ENCODE measurements around the gene RCCD1.

DNA sequence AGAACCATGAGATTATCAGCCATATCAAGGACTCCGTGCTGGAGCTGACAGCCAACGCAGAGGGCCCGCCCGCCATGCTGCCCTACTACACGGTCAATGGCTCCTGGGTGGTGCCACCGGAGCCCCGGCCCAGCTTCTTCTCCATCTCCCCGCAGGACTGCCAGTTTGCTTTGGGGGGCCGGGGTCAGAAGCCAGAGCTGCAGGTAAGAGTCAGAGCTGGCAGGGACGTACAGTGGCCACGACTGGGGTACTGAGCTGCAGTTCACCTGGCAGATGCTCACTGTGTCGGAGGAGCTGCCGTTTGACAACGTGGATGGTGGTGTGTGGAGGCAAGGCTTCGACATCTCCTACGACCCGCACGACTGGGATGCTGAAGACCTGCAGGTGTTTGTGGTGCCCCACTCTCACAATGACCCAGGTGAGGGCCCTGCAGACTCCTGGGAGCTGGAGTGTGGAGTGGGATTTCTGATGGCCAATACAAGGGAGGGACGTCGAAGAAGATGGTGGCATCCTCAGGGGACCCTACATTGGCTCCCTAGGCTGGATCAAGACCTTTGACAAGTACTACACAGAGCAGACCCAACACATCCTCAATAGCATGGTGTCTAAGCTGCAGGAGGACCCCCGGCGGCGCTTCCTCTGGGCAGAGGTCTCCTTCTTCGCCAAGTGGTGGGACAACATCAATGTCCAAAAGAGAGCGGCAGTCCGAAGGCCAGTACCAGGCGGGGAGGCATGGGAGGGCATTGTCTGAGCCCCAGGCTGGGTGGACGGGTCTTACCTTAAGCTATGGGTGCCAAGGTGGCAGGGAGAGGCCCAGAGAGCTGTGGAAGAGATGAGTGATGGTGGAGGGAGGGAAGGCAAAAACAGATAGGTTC lies 49.1 kb upstream of the RCCD1 start:
- TF ChIP-seq TCF12 (IDR thresholded peaks at IDR 0.05; ENCODE audit: low read depth): no peak
- TF ChIP-seq YY1 (IDR thresholded peaks at IDR 0.05; ENCODE audit: low read depth): no peak
- TF ChIP-seq EP300 (IDR thresholded peaks at IDR 0.05; ENCODE audit: borderline replicate concordance): no peak
- TF ChIP-seq, protein P1, sequence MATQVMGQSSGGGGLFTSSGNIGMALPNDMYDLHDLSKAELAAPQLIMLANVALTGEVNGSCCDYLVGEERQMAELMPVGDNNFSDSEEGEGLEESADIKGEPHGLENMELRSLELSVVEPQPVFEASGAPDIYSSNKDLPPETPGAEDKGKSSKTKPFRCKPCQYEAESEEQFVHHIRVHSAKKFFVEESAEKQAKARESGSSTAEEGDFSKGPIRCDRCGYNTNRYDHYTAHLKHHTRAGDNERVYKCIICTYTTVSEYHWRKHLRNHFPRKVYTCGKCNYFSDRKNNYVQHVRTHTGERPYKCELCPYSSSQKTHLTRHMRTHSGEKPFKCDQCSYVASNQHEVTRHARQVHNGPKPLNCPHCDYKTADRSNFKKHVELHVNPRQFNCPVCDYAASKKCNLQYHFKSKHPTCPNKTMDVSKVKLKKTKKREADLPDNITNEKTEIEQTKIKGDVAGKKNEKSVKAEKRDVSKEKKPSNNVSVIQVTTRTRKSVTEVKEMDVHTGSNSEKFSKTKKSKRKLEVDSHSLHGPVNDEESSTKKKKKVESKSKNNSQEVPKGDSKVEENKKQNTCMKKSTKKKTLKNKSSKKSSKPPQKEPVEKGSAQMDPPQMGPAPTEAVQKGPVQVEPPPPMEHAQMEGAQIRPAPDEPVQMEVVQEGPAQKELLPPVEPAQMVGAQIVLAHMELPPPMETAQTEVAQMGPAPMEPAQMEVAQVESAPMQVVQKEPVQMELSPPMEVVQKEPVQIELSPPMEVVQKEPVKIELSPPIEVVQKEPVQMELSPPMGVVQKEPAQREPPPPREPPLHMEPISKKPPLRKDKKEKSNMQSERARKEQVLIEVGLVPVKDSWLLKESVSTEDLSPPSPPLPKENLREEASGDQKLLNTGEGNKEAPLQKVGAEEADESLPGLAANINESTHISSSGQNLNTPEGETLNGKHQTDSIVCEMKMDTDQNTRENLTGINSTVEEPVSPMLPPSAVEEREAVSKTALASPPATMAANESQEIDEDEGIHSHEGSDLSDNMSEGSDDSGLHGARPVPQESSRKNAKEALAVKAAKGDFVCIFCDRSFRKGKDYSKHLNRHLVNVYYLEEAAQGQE (IDR thresholded peaks at IDR 0.05; ENCODE audit: low read depth): no peak
- TF ChIP-seq EGR1 (IDR thresholded peaks at IDR 0.05): no peak
- TF ChIP-seq CREB1 (IDR thresholded peaks at IDR 0.05; ENCODE audit: low read depth): no peak
- TF ChIP-seq NFIC (IDR thresholded peaks at IDR 0.05): no peak
- TF ChIP-seq TAF1 (IDR thresholded peaks at IDR 0.05; ENCODE audit: low read depth): no peak
- no peak for TF ChIP-seq TEAD4 (IDR thresholded peaks at IDR 0.05)

Data from Ishikawa (cell line).